Measurements from ENCODE around the gene TBC1D5. TPM values are rescaled to one million over a fixed set of nuclear protein-coding genes. Genes with fewer than 3 reads are reported as not detected.
A peak's percentile ranks its signal among the peaks of the same experiment; 100 is the strongest.

Gene TBC1D5
- total RNA-seq, 1 experiment from 2014 or later: 43.3 TPM

DNA sequence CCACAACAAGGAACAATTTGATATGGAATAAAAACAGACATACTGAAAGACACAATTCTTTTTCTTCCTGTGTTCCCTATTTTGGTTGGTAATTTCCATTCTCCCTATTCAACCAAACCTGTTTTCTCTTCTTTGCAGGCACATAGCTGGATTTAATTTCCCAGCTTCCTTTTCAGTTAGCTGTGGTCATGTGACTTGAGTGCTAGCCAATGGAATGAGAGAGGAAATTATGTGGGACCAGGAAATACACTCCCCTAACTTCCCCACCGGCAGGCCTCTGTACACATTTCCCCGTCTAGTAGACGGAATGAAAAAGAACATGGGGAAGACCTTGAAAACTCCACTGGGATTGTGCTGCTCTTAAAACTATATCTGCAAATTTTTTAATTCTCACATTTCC is 351.6 kb downstream of the TBC1D5 start:
- BruUV-seq (replicated peaks): no TSS peak
- H3K27me3 Mint-ChIP-seq (ENCODE audit: insufficient read depth, unreplicated experiment): no peaks in the 10 kb centered on the region
- DNase-seq (ENCODE audit: unreplicated experiment): no peak
- intact Hi-C loops (cut with micrococcal nuclease): no loop called here
- no peaks in the 10 kb centered on the region for H3K4me1 Mint-ChIP-seq (ENCODE audit: insufficient read depth, unreplicated experiment)
- peaks cover 27% of the 10 kb centered on the region for H3K36me3 Mint-ChIP-seq (ENCODE audit: insufficient read depth, unreplicated experiment)
- ChIA-PET POLR2A (interaction anchor here (1.0 kb wide), 1 partner anchor 9 kb away, joined by 3 read pairs; no protein-coding TSS in a partner anchor), CTCF (interaction anchor here (1.3 kb wide), 1 partner anchor 23 kb away, joined by 3 read pairs; no protein-coding TSS in a partner anchor)
- no peaks in the 10 kb centered on the region for H3K9me3 Mint-ChIP-seq (ENCODE audit: unreplicated experiment)
- no peak for TF ChIP-seq CTCF (IDR thresholded peaks at IDR 0.05; ENCODE audit: unreplicated experiment)
- no peak overlapping the region for H3K27ac Mint-ChIP-seq (ENCODE audit: low read depth, unreplicated experiment)
- no peak overlapping the region for H3K4me3 Mint-ChIP-seq (ENCODE audit: unreplicated experiment)

GRCh38 chr3:17387108-17387507 is 355.3 kb downstream of the TBC1D5 start:
- no TSS peak for BruUV-seq (replicated peaks)
- TF ChIP-seq CTCF (IDR thresholded peaks at IDR 0.05; ENCODE audit: unreplicated experiment): no peak
- H3K36me3 Mint-ChIP-seq (ENCODE audit: insufficient read depth, unreplicated experiment): peaks cover 22% of the 10 kb centered on the region
- ChIA-PET POLR2A (interaction anchor here (0.7 to 1.2 kb wide), 2 partner anchors 11 to 139 kb away, joined by 3 to 4 read pairs; no protein-coding TSS in a partner anchor), CTCF (no interaction called here)
- no peaks in the 10 kb centered on the region for H3K27me3 Mint-ChIP-seq (ENCODE audit: insufficient read depth, unreplicated experiment)
- no peak for DNase-seq (ENCODE audit: unreplicated experiment)
- H3K9me3 Mint-ChIP-seq (ENCODE audit: unreplicated experiment): no peaks in the 10 kb centered on the region
- peaks cover 10% of the 10 kb centered on the region for H3K4me1 Mint-ChIP-seq (ENCODE audit: insufficient read depth, unreplicated experiment)
- no peak overlapping the region for H3K4me3 Mint-ChIP-seq (ENCODE audit: unreplicated experiment)
- H3K27ac Mint-ChIP-seq (ENCODE audit: low read depth, unreplicated experiment): no peak overlapping the region
- intact Hi-C loops (cut with micrococcal nuclease): no loop called here

GRCh38 chr3:17386432-17386831 is 356.0 kb downstream of the TBC1D5 start:
- Mint-ChIP-seq H3K27me3 (ENCODE audit: insufficient read depth, unreplicated experiment) (no peaks in the 10 kb centered on the region), H3K4me1 (ENCODE audit: insufficient read depth, unreplicated experiment) (peaks cover 10% of the 10 kb centered on the region), H3K36me3 (ENCODE audit: insufficient read depth, unreplicated experiment) (peaks cover 22% of the 10 kb centered on the region), H3K27ac (ENCODE audit: low read depth, unreplicated experiment) (peak overlapping the region; percentile 10), H3K4me3 (ENCODE audit: unreplicated experiment) (no peak overlapping the region), H3K9me3 (ENCODE audit: unreplicated experiment) (no peaks in the 10 kb centered on the region)
- intact Hi-C loops (cut with micrococcal nuclease): no loop called here
- DNase-seq (ENCODE audit: unreplicated experiment): no peak
- BruUV-seq (replicated peaks): no TSS peak
- CTCF ChIA-PET: no interaction called here
- POLR2A ChIA-PET: interaction anchor here (1.2 kb wide), 1 partner anchor 10 kb away, joined by 3 read pairs; no protein-coding TSS in a partner anchor
- no peak for TF ChIP-seq CTCF (IDR thresholded peaks at IDR 0.05; ENCODE audit: unreplicated experiment)

DNA sequence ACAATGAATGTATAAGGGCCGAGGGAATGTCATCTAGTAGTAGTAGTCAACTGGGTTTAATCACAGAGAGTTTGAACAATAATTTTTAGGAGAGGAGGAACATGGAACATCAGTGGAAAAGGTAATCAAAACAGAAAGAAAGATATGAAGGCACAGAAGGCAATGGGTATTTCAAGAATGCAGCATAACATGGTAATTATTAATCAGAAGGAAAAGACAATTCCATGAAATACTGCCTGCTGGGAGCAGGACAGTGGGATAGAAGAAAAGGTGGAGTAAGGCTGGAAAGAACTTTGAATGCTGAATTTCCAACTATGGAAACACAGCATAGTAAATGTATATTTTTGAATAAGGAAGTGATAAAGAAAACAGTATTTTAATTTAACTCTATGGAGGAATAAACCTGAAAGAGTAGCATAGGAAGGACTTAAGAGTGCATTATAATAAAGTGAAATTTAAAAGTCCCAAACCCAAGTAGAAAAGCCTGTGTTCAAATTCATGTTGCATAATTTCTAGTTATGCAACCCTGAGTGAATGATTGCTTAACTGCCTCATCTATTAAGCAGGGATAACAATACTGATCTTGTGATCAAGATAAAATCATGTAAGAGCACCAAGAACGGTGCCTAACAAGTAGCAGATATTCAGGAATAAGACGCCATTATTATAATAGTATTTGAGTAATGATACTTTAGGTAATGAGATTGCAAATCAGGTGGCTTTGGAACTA is 357.7 kb downstream of the TBC1D5 start:
- POLR2A ChIA-PET: interaction anchor here (2.3 kb wide), 1 partner anchor 15 kb away, joined by 6 read pairs; no protein-coding TSS in a partner anchor
- Mint-ChIP-seq H3K36me3 (ENCODE audit: insufficient read depth, unreplicated experiment) (peaks cover 22% of the 10 kb centered on the region), H3K4me3 (ENCODE audit: unreplicated experiment) (no peak overlapping the region), H3K9me3 (ENCODE audit: unreplicated experiment) (no peaks in the 10 kb centered on the region), H3K27me3 (ENCODE audit: insufficient read depth, unreplicated experiment) (no peaks in the 10 kb centered on the region), H3K4me1 (ENCODE audit: insufficient read depth, unreplicated experiment) (peaks cover 10% of the 10 kb centered on the region), H3K27ac (ENCODE audit: low read depth, unreplicated experiment) (no peak overlapping the region)
- no peak for TF ChIP-seq CTCF (IDR thresholded peaks at IDR 0.05; ENCODE audit: unreplicated experiment)
- BruUV-seq (replicated peaks): no TSS peak
- intact Hi-C loops (cut with micrococcal nuclease): no loop called here
- peak; percentile 62 for DNase-seq (ENCODE audit: unreplicated experiment)
- CTCF ChIA-PET: interaction anchor here (0.6 kb wide), 1 partner anchor 135 kb away, joined by 3 read pairs; no protein-coding TSS in a partner anchor
